ENCODE measurements around the gene GALNT18.

DNA sequence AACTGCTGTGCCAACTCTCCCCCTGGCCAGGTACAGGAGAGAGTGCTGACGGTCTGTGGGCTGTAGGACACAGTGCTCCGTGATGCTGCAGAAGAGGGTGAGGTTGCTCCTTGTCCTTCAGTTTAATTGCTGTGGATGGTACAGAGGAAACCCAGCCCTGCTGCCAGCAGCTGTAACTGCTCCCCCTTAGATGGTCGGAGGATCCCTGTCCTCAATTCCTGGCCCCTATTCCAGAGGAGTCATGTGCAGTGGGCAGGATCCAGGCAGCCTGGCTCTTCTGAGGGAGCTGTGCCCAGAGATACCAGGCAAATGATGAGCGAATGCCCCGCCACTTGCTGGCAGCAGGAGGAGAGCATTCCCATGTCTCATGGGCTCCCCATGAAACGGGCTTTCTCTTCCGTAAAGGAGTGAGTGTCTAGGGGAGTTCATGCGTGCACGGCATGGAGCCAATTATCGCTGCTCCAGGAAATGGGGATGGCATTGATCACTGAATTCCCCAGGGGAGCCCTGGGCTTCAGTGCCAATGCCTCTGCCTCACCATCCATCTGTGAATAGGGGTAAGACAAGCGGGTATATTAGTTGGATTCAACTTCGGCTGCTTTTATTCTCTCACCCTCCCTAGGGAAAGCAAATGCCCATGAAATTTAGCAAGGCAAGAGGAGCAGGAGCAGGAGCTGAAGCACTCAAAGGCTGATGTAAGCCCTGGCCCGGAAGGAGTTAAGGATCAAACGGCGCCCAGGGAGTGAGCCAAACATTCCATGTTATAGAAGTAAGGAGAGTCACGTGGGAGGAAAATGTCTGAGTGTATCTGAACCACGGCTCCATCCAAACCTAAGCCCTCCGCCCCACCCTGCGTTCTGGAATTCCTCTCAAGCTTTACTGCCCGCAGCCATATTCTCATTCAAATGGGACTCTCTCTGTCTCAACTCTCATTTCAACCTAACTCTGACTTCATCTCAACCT, 217.8 kb downstream of the GALNT18 start:
- TF ChIP-seq, protein P1, sequence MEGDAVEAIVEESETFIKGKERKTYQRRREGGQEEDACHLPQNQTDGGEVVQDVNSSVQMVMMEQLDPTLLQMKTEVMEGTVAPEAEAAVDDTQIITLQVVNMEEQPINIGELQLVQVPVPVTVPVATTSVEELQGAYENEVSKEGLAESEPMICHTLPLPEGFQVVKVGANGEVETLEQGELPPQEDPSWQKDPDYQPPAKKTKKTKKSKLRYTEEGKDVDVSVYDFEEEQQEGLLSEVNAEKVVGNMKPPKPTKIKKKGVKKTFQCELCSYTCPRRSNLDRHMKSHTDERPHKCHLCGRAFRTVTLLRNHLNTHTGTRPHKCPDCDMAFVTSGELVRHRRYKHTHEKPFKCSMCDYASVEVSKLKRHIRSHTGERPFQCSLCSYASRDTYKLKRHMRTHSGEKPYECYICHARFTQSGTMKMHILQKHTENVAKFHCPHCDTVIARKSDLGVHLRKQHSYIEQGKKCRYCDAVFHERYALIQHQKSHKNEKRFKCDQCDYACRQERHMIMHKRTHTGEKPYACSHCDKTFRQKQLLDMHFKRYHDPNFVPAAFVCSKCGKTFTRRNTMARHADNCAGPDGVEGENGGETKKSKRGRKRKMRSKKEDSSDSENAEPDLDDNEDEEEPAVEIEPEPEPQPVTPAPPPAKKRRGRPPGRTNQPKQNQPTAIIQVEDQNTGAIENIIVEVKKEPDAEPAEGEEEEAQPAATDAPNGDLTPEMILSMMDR (conservative IDR thresholded peaks at IDR 0.05) = no peak
- no peak for TF ChIP-seq ZFX (IDR thresholded peaks at IDR 0.05)
